Measurements from ENCODE around the gene ABCC3. TPM values are rescaled to one million over a fixed set of nuclear protein-coding genes. Genes with fewer than 3 reads are reported as not detected.

Gene ABCC3
- total and polyA plus RNA-seq, 2 of the 8 experiments (the other 6 are each of a cell fraction or from before 2014, with no cell fraction given) = 0.35 to 0.37 TPM

DNA sequence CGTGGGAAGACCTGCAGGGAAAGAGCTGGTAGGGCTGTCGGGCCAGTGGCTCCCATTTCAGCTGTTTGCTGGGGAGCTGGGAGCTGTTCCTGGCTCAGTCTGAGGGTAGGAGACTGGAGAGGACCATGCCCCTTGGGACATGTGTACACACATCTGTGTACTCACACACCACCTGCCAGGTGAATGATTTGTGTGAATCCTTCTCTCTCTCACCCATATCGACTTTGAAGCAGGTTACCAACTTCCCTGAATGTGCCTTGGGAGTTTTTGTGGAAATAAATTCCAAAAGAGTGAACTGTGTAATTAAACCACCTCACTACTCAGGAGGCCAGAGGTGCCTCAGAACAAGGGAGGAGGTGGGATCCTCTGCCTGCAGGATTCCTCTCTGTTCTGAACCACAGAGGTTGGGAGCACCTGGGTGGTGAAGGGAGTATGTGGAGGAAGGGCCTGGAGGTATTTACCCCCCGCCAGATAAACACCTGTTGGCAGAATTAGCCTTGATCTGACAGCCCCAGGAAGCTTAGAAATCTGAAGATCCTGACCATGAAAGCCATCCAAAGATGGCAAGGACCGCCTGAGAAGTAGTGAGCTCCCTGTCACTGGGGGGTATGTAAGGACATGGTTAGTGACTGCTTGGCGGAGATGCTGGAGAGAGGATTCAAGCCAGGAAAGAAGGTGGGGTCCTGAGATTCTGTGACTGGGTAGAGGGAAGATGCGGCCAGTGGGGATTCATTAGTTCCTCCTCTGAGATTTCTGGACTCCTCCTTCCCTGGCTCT lies 3.3 kb downstream of the ABCC3 start:
- Histone ChIP-seq H3K23me2 (ENCODE audit: low read depth, low read length) (peaks cover 4% of the 10 kb centered on the region; the same call in 1 of the 2 replicates), H2AK5ac (ENCODE audit: low read depth, low read length) (no peak overlapping the region), H3K36me3 (ENCODE audit: control insufficient read depth in 2 of 4, insufficient read depth in 4 of 4, low read length in 3 of 4) (no peaks in the 10 kb centered on the region), H3K4me1 (replicated peaks in 1 of 4; ENCODE audit: control insufficient read depth in 3 of 4, insufficient read depth in 4 of 4, low read length in 3 of 4) (peaks cover 0 to 11% (median 7%) of the 10 kb centered on the region in 4 experiments; a peak in 4 of 7 replicates), H3K9me3 (ENCODE audit: insufficient read depth in 2 of 2, low read depth in 1 of 2, low read length in 1 of 2) (no peaks in the 10 kb centered on the region), H3K4me3 (ENCODE audit: extremely low read depth in 1 of 4, insufficient read depth in 2 of 4, low read depth in 3 of 4, low read length in 4 of 4) (no peak overlapping the region), H4K8ac (ENCODE audit: extremely low read depth, insufficient read depth, low read length) (no peak overlapping the region), H3K4me2 (ENCODE audit: insufficient read depth in 1 of 2, low read depth in 2 of 2, low read length in 2 of 2) (no peak overlapping the region), H3K56ac (replicated peaks; ENCODE audit: insufficient read length, low read depth, low read length) (no peak overlapping the region), H3K18ac (ENCODE audit: extremely low read depth, low read length) (no peak overlapping the region), H3K27ac (ENCODE audit: low read depth, low read length) (no peak overlapping the region), H3K14ac (ENCODE audit: insufficient read length) (no peak overlapping the region), H4K5ac (ENCODE audit: insufficient read length, low read depth, low read length) (no peak overlapping the region), H3K23ac (ENCODE audit: insufficient read length) (no peak overlapping the region), H4K91ac (replicated peaks; ENCODE audit: insufficient read length, low read length) (no peak overlapping the region), H2BK12ac (ENCODE audit: low read depth, low read length) (no peak overlapping the region), H3K27me3 (replicated peaks in 1 of 4; ENCODE audit: control insufficient read depth in 3 of 4, extremely low read depth in 1 of 4, insufficient read depth in 3 of 4, low read length in 3 of 4) (peaks cover 25 to 38% (median 37%) of the 10 kb centered on the region in 4 experiments), H4K20me1 (replicated peaks in 1 of 2; ENCODE audit: control insufficient read depth in 1 of 2, insufficient read depth in 2 of 2, low read length in 2 of 2) (no peaks in the 10 kb centered on the region), H3K79me2 (ENCODE audit: control insufficient read depth in 1 of 2, insufficient read depth in 2 of 2, low read length in 2 of 2) (no peaks in the 10 kb centered on the region), H2AFZ (ENCODE audit: low read length) (no peak overlapping the region), H3K79me1 (ENCODE audit: low read depth, low read length) (no peaks in the 10 kb centered on the region), H3K4ac (replicated peaks; ENCODE audit: insufficient read length, low read depth, low read length) (no peak overlapping the region), H2BK15ac (ENCODE audit: low read length) (no peak overlapping the region), H3K9ac (replicated peaks in 1 of 4; ENCODE audit: extremely low read depth in 1 of 4, low read depth in 3 of 4, low read length in 3 of 4) (no peak overlapping the region), H2BK20ac (ENCODE audit: low read length) (no peak overlapping the region), H2BK5ac (ENCODE audit: low read depth, low read length) (no peak overlapping the region), H2BK120ac (replicated peaks; ENCODE audit: low read depth, low read length) (no peak overlapping the region)
- no peak for DNase-seq (ENCODE audit: low read depth in 1 of 2, low spot score in 2 of 2)
- CTCF ChIA-PET (ENCODE audit: partially characterized antibody) = interaction anchor here (0.7 to 12.8 kb wide), 18 partner anchors 7 to 218 kb away, joined by 3 to 135 read pairs (median 5); no protein-coding TSS in a partner anchor
- no peak for FAIRE-seq
- TF ChIP-seq SP4 (IDR thresholded peaks at IDR 0.05; ENCODE audit: low read length) (no peak), SP1 (IDR thresholded peaks at IDR 0.05; ENCODE audit: low read depth, low read length) (no peak), KDM1A (IDR thresholded peaks at IDR 0.05; ENCODE audit: borderline replicate concordance, low read length) (peak; percentile 67; the same call in 1 of the 2 replicates)
- TF ChIP-seq, protein P1, sequence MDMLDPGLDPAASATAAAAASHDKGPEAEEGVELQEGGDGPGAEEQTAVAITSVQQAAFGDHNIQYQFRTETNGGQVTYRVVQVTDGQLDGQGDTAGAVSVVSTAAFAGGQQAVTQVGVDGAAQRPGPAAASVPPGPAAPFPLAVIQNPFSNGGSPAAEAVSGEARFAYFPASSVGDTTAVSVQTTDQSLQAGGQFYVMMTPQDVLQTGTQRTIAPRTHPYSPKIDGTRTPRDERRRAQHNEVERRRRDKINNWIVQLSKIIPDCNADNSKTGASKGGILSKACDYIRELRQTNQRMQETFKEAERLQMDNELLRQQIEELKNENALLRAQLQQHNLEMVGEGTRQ (IDR thresholded peaks at IDR 0.05; ENCODE audit: low read length) = no peak
- POLR2A ChIA-PET (ENCODE audit: partially characterized antibody) = interaction anchor here (0.8 to 2.7 kb wide), 2 partner anchors 9 kb away, joined by 3 to 7 read pairs; no protein-coding TSS in a partner anchor
- WGBS, 2 experiments (ENCODE audit: extremely low coverage in 1 of 2, insufficient coverage in 1 of 2, insufficient read length in 1 of 2, insufficient replicate concordance in 2 of 2, low coverage in 1 of 2, low lambda C conversion rate in 2 of 2, missing lambda C conversion rate in 1 of 2) = 76% methylated on average over 7 of the region's 7 CpGs; no CpG with 5 or more reads in 1 of the 2 experiments

Measured in H1 (cell line).